Germinal center (tissue), 1 donor: ENCODE data around the gene PCED1B.
A peak's percentile ranks its signal among the peaks of the same experiment; 100 is the strongest.

Experiments used
- DNase-seq: peaks from one replicate; pipeline ENCODE4 v3.0.0; 2012; ENCODE audit warnings: mixed read lengths, low spot score

Gene PCED1B

DNA sequence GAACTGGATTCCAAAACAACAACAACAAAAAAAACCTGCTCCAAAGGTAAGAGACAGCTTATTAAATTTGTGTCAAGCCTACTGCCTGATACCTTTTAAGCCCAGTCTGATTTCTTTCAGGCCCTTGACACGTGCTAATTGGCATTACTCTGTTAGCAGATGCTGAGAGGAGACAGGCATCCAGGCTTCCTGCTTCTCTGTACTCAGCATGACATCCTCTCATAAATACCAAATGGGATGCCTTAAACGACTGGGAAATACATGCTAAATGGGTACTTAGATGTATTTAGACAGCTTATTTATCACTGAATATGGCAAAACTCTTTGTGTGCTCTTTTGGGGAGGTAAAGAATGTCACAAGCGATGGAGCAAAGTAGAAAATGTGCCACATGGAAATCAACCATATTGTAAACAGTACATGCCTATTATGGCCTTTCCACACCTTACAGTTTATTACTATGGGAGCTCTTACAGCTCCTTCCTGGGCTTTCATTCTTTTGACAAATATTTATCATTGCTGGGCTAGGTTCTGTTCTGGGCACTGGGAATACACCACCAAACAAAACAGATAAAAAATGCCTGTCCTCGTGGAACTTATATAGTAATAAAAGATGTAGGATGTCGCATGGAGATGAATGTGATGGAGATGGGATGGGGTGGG lies 11.5 kb upstream of the PCED1B start:
- no peak for DNase-seq

DNA sequence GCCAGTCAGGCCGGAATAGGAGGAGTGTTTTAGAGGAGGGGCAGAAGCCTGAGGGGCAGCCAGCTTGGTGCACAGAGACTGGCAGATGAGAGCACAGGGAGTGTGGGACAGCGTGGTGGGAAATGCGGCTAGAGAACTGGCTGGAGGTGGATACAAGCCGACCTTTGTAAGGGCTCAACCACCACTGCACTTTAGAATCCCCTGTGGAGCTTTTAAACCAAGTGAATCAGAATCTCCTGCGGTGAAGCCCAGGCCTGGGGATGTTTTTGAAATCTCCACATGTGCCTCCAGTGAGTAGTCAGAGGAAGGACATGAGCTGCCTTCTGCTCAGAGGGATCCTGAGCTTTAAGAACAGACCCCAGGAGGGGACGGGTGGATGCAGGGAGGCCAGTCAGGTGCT lies 10.9 kb upstream of the PCED1B start:
- DNase-seq, result no peak

DNA sequence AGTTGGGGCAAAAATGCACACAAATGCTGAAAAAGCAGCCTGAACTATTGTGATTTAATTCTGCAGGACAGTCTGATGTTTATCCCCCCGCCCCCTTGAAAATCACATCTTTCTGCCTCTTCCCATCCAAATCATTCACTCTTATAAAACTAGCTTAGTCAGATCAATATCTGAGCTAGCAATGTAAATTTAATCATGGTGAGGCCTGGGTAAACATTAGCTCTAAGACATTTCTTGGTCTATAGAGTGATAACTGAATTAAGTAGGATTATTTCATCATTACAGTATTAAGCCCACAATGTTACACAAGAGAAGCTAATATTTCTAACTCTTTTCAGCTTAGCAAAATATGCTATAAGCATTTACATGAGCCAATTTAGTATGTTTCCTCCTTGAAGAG lies 9.1 kb upstream of the PCED1B start:
- DNase-seq, result no peak

DNA sequence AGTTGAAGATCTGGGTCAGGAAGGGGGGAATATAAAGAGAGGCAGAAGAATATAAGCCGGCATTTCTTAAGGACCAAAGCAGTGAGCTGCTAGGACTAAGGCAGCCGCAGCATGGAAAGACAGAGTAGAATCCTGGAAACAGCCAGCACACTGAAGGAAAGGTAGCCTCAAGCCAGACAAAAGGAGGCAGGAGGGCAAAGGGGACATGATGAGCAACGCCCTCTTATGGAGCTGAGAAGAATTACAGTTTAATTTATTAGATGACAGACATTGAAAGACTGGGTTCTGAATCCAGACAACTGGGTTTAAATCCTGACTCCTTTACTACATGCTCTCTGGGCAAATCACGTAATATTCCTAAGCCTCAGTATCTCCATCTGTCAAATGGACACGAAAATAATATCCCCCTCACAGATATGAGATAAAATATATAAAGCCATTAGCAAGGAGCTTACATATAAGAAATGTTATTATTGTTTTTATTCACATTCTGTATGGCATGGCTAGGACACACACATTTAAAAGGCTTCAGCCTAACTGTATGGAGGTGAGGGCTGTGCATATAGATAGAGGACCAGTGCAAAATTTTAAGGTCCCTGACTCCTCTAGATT lies 8.1 kb upstream of the PCED1B start:
- DNase-seq, result peak; percentile 30

DNA sequence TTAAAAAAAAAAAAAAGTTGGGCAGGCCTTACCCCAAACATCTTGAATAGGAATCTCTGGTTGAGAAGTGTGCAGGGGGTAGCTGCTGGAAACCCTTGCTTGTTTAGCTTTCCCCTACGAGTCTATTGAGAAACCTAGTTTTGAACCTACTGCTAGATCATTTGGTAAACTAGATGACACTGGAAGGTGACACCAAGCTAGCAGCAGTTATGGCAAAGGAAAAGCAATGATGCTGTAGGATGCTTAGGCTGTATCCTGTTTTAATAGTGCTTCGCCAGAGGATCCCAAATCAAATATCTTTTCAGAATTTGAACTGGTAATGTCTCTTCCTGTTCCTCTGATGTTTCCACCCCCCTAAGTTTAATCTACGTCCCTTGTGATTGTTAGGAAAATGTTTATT lies 5.5 kb upstream of the PCED1B start:
- no peak for DNase-seq

DNA sequence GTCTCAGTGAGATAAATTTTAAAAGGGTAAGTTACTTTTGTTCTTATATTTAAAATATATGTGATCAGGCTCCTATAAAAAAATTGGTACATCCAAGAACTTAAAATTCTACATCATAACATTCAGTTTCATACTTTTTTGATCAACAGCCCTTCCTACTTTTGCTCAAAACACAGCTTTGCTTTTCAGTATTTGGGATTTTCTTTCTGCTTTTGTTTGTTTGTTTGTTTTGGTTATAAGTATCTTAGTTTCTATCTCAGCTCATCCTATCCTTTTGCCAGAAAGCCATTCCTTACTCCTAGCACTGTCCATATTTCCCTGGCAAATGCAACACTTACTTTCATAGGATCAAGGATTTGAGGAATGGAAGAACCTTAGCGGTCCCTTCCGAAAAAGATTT lies 4.7 kb upstream of the PCED1B start:
- no peak for DNase-seq

DNA sequence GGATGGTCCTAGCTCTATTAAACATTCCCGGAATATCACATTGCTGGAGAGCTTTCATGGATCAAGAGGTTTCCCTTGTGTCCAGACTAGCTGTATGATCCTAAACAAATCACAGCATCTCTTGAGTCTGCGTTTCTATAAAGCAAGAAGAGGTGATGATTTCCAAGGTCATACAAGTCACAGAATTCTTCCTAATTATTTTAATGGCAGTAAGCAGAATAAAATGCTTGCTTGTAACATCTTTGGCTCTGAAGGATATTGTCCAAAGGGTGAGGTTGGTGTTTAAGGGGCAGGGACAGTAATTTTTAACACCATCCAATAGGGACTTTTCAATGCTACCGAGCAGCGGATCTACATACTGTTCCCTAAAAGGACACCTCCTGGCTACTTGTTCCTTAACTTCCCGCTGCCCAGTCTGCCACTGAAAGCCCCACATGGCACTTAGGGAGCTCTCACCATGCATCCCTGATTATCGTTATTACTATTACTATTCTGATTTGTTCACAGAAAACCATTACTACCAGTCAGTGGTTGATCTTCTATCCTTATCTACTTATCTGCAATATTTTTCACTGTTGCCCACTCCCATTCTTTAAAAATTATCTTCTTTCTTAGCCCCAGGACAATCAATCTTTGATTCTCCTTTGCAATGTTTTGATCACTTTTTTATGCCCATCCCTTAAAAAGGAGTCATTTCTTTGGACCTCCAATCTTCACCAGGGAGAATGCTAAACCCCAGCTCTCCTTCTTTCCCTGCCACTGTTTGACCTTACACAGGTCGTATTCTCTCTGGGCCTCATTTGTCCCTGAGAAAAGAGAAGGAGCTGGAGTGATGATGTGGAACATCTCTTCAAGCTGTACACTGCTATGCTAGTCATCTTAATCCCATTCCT lies 4.0 kb upstream of the PCED1B start:
- DNase-seq, result no peak

DNA sequence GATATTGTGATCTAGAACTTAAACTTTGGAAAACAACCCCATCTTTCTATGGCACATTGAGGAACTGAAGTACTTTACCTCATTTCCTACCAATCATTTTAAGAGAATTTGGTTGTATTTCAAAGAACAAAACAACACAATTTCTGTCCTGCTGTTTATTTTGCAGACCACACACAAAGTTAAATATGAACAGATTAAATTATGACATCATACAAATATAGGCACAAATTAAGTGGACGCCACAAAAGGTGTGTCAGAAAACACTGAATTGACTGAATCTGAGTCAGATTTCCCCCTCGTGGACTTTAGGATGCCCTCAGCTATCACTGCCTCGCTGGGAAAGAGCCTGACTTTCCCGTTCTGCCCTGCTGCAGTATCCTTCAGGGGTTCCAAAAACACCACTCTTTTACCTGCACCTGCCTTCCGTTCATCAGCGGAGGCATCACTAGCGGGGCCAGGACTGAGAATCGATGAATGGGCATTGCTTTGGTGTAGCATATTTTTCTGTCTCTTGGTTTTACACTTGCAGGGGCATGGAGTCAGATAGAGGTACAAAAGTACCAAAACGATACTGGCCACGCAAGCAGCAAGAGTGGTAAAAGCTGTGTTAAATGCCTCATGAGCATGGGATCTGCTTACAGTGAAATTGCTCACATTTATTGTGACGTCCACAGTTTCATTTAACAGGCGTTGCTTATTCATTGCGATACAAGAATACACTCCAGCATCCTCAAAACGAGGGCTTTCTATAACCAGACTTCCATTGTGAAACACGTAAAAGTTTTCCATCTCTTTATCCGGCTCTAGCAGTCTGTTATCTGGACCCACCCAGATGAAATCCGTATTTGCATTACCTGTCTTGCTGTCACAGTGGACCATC lies 2.0 kb upstream of the PCED1B start:
- no peak for DNase-seq

DNA sequence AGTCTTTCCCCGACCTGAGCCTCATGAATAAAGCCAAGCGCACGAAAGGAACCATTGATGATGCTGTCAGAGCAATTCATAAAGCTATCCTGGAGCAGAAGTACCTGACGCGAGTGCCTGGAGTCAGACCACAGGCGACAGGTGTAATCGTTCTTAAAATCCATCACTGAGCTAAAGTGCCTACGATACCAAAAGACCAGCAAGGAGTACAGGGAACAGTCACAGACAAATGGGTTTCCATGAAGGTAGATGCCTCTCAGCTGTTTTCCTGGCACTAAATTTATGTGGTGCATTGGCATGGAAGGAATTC lies 1.4 kb upstream of the PCED1B start:
- DNase-seq, result no peak

DNA sequence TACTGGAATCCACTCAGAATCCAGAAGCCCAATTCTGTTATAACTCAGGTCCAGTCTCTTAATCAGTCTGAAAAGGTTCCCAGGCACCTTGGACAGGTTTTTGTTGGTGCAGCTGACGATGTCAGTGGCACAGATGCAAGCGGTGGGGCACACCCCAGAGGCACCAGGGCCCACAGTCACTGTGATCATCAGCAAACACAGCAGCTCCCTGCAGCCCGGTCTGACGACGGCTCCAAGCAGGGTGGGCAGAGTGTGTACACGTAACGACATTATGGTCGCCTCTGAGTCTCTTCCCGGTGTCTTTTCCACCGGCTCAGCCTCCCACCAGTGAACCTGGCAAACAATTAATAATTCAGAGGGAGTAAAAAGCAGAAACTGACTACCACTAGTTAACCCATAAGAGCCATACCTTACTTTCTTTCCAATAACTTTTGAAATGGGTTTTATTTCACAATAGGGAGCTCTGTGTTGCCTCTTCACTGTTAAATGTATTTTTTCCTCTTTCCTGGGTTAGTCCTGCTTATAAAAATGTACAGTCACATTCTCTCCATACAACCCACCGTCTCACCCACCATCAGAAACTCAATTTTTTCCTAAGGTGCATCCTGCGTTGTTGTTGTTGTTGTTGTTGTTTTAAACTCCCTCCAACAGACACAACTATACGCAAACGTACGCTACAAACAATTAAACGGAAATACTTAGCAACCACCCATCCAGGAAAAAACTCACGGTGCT lies 521 bp upstream of the PCED1B start:
- DNase-seq, result peak; percentile 22

DNA sequence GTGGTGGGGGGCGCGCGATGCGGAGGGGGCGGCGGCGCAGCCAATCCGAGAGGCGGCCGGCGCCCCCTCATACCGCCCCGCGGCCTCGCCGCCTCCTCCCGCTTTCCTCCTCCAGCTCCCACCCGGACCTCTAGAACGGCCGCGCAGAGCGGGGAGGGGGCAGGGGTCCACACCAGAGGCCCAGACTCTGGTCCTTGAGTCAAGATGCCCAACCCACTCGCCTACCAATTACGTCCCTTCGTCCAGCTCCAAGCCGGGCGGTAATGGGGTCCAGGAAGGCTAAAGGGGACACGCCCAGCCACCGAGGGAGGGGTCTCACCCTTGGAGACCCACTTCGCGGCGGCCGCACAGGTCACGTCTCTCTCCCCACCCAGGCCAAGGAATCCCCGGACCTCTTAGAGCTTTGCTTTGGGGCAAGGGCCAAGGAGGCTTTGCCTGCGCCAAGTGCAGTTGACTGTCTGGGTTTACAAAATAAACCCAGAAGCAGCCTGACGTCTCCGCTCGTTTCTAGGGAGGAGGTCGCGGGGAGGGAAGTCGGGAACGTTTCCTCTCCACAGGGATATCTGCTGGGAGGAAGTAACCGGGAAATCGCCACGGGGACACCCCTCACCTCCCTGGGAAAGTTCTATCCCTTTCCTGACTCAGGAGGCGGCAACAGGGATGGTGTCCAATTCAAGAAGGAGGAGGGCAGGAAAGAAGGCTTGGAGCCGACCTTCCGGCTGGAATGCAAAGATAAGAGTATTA lies 732 bp downstream of the PCED1B start:
- peak; percentile 47 for DNase-seq

DNA sequence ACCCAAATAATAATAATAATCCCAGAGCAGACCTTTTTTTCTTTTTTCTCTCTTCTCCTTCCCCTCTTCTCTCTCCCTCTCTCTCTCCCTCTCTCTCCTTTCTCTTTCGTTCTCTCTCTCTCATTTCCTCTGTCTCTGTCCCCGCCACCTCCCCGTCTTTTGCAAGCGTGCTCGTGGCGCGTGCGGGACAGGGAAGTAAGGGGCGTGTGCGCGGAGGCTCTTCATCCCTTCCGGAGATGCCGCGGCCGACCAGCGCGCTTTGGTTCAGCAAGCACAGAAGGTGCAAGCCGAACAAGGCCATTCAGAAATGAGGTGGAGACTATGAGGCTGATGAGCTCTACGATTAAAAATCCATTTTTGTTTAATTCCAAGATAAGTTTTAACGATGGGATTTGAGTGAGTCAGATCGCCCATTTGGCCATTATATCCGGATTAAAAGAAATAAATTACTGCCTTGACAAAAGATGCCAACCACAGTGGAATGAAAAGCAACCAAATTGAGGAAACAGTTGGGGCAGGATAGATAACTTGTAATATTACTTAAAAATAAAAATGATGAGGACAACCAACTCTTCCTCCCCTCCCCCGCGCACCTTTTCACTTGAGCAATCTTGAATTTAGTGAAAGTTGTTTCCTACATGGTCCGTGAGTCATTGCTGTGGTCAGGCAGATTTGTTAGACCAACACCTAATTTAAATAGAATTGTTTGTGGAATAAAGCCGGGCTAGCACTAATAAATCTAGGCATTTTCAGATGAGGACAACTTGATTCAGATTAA lies 1.5 kb downstream of the PCED1B start:
- peak; percentile 65 for DNase-seq

DNA sequence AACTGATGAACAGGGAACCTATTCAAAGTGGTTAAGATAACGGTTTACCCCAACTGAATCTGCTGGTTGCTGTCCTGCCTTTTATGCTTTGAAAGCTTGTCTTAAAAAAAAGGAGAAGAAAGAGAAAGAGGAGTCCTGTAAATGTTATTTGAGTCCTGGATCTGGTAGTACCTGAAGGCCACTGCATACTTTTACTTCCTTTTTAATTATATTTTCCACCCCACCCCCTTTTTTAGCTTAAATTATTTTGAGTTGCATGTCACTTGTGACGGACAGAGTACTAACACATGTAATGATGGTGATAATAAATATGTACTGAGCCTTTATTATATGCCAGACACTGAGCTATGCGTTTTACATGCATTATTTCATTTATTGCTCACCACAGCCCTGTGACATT lies 2.9 kb downstream of the PCED1B start:
- DNase-seq, result peak; percentile 17

DNA sequence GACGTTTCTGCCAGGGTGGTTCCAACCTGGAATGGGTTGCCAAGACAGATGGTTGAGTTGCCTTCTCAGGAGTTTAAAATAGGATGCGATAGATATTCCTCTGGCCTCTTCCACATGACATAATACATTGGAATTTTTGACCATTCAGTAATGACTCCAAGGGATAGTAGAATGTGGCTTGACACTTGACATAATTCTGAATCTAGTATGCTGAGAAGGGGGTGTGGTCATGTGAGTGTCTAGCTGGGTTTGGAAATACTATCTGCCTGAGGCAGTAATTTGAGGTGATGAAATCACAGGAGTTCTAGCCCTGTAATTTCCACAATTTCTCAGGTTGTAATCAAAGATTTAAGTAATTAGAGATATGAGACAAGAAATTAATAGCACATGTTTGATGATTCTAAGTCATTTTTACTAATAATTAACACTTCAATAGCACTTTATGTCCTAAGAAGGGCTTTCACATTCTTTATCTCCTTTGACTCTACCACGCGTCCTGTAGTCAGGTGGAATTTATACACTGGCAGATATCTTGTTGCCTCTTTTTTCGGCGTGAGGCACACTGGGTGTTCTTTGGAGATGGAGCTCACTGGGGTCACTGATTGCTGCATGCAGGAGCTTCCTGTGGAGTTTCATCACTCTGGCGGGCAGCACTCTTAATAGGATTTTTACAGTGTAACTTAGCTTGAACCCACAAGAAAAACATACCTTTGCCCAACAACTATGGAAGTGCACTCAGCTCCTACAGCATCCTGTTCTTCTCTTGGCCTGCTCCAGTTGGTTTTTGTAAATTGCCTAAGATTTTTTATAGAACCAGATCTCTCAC lies 3.6 kb downstream of the PCED1B start:
- no peak for DNase-seq

DNA sequence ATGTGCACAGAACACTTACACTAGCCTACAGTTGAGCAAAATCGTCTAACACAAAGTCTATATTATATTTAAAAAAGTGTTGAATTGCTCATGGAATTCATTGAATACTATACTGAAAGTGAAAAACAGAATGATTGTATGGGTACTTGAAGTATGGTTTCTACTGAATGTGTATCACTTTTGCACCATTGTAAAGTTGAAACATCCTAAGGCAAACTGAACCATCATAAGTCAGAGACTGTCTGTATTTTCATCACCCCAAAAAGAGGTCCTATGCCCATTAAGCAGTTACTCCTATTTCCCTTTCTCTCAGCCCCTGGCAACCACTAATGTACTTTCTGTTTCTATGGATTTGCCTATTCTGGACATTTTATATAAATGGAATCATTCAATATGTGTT lies 4.8 kb downstream of the PCED1B start:
- no peak for DNase-seq

DNA sequence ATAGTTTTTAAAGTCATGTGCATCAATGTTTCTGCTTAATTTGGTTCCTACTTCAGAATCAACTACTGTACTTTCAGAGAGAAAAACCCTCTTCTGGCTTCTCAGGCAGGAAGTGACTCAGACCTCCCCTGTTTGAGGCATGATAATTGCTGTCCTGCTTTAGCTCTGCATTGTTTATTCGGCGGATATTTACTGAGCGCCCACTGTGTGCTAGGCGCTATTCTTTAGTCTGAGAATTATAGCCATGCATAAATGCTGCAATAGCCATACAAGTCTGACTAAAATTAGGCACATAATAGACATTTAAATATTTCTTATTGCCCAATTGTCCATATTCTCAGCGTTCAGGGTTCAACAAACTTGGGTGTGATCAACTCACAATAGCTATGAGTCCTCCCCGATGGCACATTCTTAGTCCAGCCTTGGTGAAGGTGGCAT lies 6.4 kb downstream of the PCED1B start:
- peak; percentile 42 for DNase-seq

DNA sequence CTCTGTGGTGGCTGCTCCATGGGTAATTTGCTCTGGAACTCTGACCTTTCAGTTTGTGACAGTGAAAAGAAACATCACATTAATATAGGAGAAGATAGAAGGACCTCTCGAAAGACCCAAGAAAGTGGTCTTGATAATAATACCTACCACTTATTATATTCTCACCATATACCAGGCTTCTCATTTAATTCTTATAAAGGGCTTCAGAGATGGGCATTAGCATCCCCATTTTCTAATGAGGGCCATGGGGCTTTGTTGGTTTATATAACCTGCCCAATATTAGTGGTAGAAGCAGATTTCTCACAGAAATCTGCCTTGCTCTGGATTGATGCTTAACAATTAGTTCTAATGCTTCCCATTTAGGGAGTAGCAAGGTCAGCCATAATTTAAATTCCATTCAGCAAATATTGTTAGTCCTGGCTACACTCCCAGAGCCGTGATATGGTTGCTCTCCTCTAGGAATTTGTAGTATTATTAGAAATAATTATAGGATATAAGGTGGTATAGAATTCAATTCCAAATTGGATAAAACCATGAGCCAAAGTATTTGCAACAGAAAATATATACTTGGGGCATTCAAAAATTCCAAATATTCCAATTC lies 7.8 kb downstream of the PCED1B start:
- no peak for DNase-seq

DNA sequence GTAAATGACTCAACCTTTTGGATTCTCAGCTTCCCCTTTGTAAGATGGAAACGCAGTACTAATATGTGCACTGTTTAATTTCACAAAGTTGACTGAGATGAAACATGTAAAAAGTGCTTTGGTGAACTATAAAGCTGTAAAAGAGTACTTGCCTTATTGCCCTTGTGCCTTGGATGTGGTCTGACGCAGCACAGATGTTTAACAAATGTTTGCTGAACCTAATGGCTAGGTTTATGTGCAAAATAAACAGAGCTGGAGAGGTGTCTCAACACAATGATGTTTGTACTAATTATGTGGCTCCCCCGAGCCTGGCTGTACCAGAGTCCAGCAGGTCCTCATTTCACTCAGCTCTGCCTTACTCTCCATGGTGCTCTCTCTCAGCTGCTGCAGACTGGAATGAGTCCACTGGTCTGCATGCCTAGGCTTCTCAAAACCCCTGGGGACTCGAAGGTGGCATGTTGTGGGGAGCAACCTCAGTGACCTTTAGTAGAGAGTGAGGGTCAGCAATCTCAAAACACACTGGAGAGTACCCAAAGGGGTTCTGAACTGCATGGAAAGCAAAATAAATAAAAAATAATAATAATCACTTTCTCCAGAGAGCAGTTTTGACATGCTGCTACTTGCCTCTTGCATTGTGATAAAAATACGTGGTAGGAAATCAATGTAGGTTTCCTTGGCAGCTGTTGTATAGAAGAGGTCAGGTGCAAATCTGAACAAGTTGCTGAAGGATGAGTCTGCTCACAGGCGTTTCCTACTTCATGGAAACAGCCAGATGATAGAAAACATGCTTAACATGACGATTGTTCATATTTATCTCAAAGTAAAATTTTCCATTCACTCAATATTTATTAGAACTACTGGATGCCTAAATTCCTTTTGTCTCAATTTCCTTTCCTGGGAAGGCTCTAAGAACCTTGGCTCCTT lies 8.9 kb downstream of the PCED1B start:
- no peak for DNase-seq
